Measurements from ENCODE around the gene GJA10.
"Not testable (repeated sequence)": the region's sequence is repeated elsewhere in the genome, so short reads cannot be mapped to it uniquely, and the experiment has no call there.

GJA10 gene

DNA sequence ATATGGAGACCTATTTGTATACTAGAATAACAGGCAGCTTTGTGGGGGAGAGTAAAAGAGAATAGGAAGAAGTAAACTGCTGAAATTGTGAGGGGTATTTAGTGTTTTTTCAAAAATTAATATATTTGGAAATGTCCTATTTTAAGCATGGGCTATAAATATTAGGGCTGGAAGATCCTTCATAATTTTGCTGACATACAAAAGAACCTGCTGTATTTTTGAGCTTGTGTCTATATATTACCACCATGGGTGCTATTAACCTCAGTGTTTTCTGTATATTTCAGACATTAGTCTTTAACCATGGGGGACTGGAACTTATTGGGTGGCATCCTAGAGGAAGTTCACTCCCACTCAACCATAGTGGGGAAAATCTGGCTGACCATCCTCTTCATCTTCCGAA is at the start of gene GJA10:
Gene GJA10 (plus strand): TSS at position 301 of the 400 bp plus-strand sequence. CDS start 0 bp downstream, at position 301.
- Histone ChIP-seq H3K27me3 (ENCODE audit: control insufficient read depth, insufficient read depth, low read length) (no peaks in the 10 kb centered on the region), H3K4me1 (ENCODE audit: control insufficient read depth, insufficient read depth, low read length) (peaks cover 3% of the 10 kb centered on the region; the same call in 1 of the 2 replicates)
- no CpG with 5 or more reads among the region's 1 CpG for WGBS (ENCODE audit: insufficient coverage, insufficient read length)

GRCh38 chr6:89847513-89847912 is 46.8 kb upstream of the GJA10 start:
- H3K27me3 ChIP-seq (ENCODE audit: control insufficient read depth, insufficient read depth, low read length); H3K36me3 ChIP-seq (ENCODE audit: control insufficient read depth, insufficient read depth, low read length); H3K4me3 ChIP-seq (ENCODE audit: low read length); DNase-seq (ENCODE audit: low read depth, low spot score); H3K27ac ChIP-seq (ENCODE audit: low read length); H3K4me1 ChIP-seq (ENCODE audit: control insufficient read depth, insufficient read depth, low read length); H3K9me3 ChIP-seq (ENCODE audit: control insufficient read depth, insufficient read depth, low read length): not testable (repeated sequence)
- WGBS (ENCODE audit: insufficient coverage, insufficient read length): no CpG with 5 or more reads among the region's 5 CpGs

More for the DNA sequence above, at the start of gene GJA10:
- no peak for DNase-seq (ENCODE audit: low read depth, low spot score)
- no peaks in the 10 kb centered on the region for H3K9me3 ChIP-seq (ENCODE audit: control insufficient read depth, insufficient read depth, low read length)
- H3K4me3 ChIP-seq (ENCODE audit: low read length): no peak within 1 kb of the TSS
- H3K36me3 ChIP-seq (ENCODE audit: control insufficient read depth, insufficient read depth, low read length): no peaks in the 10 kb centered on the region
- no peak within 1 kb of the TSS for H3K27ac ChIP-seq (ENCODE audit: low read length)

DNA sequence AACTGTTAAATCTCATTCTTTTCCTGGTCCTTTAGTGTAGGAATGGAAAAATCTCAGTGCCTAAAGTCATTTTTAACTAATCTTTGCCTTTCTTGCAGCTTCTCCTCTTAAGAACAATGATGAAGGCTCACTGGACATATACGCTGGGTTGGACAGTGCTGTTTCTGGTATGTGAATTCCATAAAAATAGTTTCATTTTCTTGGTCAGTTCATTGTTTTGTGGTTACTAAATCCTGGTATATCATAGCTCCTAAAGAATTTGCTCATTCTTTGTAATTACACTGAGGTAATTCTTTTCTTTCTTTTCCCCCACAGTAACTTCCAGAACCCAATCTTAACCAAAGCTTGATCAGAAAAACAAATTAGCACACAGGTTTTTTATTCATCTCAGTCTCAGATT is 41.2 kb upstream of the GJA10 start:
- no peaks in the 10 kb centered on the region for H3K27me3 ChIP-seq (ENCODE audit: control insufficient read depth, insufficient read depth, low read length)
- H3K4me1 ChIP-seq (ENCODE audit: control insufficient read depth, insufficient read depth, low read length): no peaks in the 10 kb centered on the region
- H3K9me3 ChIP-seq (ENCODE audit: control insufficient read depth, insufficient read depth, low read length): no peaks in the 10 kb centered on the region
- H3K36me3 ChIP-seq (ENCODE audit: control insufficient read depth, insufficient read depth, low read length): peaks cover 5% of the 10 kb centered on the region; the same call in 1 of the 2 replicates
- H3K27ac ChIP-seq (ENCODE audit: low read length): no peak overlapping the region
- no peak for DNase-seq (ENCODE audit: low read depth, low spot score)
- WGBS (ENCODE audit: insufficient coverage, insufficient read length): no CpG with 5 or more reads among the region's 1 CpG
- no peak overlapping the region for H3K4me3 ChIP-seq (ENCODE audit: low read length)

- no peaks in the 10 kb centered on the region for H3K9me3 ChIP-seq (ENCODE audit: control insufficient read depth, insufficient read depth, low read length)
- no peak overlapping the region for H3K4me3 ChIP-seq (ENCODE audit: low read length)
- no CpG with 5 or more reads among the region's 1 CpG for WGBS (ENCODE audit: insufficient coverage, insufficient read length)
- H3K27me3 ChIP-seq (ENCODE audit: control insufficient read depth, insufficient read depth, low read length): no peaks in the 10 kb centered on the region
- H3K36me3 ChIP-seq (ENCODE audit: control insufficient read depth, insufficient read depth, low read length): peaks cover 8% of the 10 kb centered on the region; the same call in 1 of the 2 replicates
- H3K27ac ChIP-seq (ENCODE audit: low read length): no peak overlapping the region
- H3K4me1 ChIP-seq (ENCODE audit: control insufficient read depth, insufficient read depth, low read length): no peaks in the 10 kb centered on the region
- no peak for DNase-seq (ENCODE audit: low read depth, low spot score)
These were observed 36.2 kb upstream of the GJA10 start for GRCh38 chr6:89858041-89858440.

DNA sequence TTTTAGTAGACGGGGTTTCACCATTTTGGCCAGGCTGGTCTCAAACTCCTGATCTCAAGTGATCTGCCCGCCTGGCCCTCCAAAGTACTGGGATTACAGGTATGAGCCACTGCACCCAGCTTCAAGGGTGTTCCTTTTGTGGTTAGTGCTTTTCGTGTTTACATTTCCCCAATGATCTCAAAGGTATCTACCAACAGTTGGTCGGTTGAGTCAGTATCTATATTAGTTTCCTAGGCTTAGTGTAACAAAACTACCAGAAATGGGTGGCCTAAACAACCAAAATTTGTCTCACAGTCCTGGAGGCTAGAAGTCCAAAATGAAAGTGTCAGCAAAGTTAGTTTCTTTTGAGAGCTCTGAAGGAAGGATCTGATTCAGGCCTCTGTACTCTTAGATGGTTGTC is 34.5 kb upstream of the GJA10 start:
- no peaks in the 10 kb centered on the region for H3K27me3 ChIP-seq (ENCODE audit: control insufficient read depth, insufficient read depth, low read length)
- no peak overlapping the region for H3K4me3 ChIP-seq (ENCODE audit: low read length)
- no CpG with 5 or more reads among the region's 4 CpGs for WGBS (ENCODE audit: insufficient coverage, insufficient read length)
- no peaks in the 10 kb centered on the region for H3K4me1 ChIP-seq (ENCODE audit: control insufficient read depth, insufficient read depth, low read length)
- peaks cover 17% of the 10 kb centered on the region; the same call in 1 of the 2 replicates for H3K36me3 ChIP-seq (ENCODE audit: control insufficient read depth, insufficient read depth, low read length)
- no peaks in the 10 kb centered on the region for H3K9me3 ChIP-seq (ENCODE audit: control insufficient read depth, insufficient read depth, low read length)
- no peak overlapping the region for H3K27ac ChIP-seq (ENCODE audit: low read length)
- no peak for DNase-seq (ENCODE audit: low read depth, low spot score)

DNA sequence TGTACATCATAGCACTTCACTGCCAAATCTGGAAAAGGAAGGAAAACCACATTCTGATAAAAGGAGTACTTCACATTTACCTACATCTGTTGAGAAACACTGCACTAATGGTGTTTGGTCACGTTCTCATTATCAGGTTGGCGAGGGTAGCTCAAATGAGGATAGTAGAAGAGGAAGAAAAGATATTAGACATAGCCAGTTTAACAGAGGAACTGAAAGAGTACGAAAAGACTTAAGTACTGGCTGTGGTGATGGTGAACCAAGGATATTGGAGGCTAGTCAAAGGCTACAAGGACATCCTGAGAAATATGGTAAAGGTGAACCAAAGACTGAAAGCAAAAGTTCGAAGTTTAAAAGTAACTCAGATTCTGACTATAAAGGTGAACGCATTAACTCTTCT is 32.0 kb upstream of the GJA10 start:
- H3K9me3 ChIP-seq (ENCODE audit: control insufficient read depth, insufficient read depth, low read length): no peaks in the 10 kb centered on the region
- H3K4me3 ChIP-seq (ENCODE audit: low read length): no peak overlapping the region
- H3K4me1 ChIP-seq (ENCODE audit: control insufficient read depth, insufficient read depth, low read length): no peaks in the 10 kb centered on the region
- no peaks in the 10 kb centered on the region for H3K27me3 ChIP-seq (ENCODE audit: control insufficient read depth, insufficient read depth, low read length)
- peaks cover 14% of the 10 kb centered on the region; the same call in 1 of the 2 replicates for H3K36me3 ChIP-seq (ENCODE audit: control insufficient read depth, insufficient read depth, low read length)
- DNase-seq (ENCODE audit: low read depth, low spot score): no peak
- WGBS (ENCODE audit: insufficient coverage, insufficient read length): no CpG with 5 or more reads among the region's 5 CpGs
- no peak overlapping the region for H3K27ac ChIP-seq (ENCODE audit: low read length)

- Histone ChIP-seq H3K9me3 (ENCODE audit: control insufficient read depth, insufficient read depth, low read length) (no peaks in the 10 kb centered on the region), H3K27ac (ENCODE audit: low read length) (no peak overlapping the region), H3K27me3 (ENCODE audit: control insufficient read depth, insufficient read depth, low read length) (no peaks in the 10 kb centered on the region), H3K4me3 (ENCODE audit: low read length) (no peak overlapping the region), H3K4me1 (ENCODE audit: control insufficient read depth, insufficient read depth, low read length) (no peaks in the 10 kb centered on the region), H3K36me3 (ENCODE audit: control insufficient read depth, insufficient read depth, low read length) (peaks cover 14% of the 10 kb centered on the region; the same call in 1 of the 2 replicates)
- DNase-seq (ENCODE audit: low read depth, low spot score): no peak
- WGBS (ENCODE audit: insufficient coverage, insufficient read length): no CpG with 5 or more reads among the region's 2 CpGs
These were observed 31.6 kb upstream of the GJA10 start for GRCh38 chr6:89862698-89863097.

GRCh38 chr6:89866024-89866678 is 28.1 kb upstream of the GJA10 start:
- H3K27me3 ChIP-seq (ENCODE audit: control insufficient read depth, insufficient read depth, low read length): no peaks in the 10 kb centered on the region
- DNase-seq (ENCODE audit: low read depth, low spot score): no peak
- H3K27ac ChIP-seq (ENCODE audit: low read length): no peak overlapping the region
- no CpG with 5 or more reads among the region's 6 CpGs for WGBS (ENCODE audit: insufficient coverage, insufficient read length)
- peaks cover 13% of the 10 kb centered on the region; the same call in 1 of the 2 replicates for H3K36me3 ChIP-seq (ENCODE audit: control insufficient read depth, insufficient read depth, low read length)
- no peaks in the 10 kb centered on the region for H3K9me3 ChIP-seq (ENCODE audit: control insufficient read depth, insufficient read depth, low read length)
- H3K4me1 ChIP-seq (ENCODE audit: control insufficient read depth, insufficient read depth, low read length): no peaks in the 10 kb centered on the region
- no peak overlapping the region for H3K4me3 ChIP-seq (ENCODE audit: low read length)

DNA sequence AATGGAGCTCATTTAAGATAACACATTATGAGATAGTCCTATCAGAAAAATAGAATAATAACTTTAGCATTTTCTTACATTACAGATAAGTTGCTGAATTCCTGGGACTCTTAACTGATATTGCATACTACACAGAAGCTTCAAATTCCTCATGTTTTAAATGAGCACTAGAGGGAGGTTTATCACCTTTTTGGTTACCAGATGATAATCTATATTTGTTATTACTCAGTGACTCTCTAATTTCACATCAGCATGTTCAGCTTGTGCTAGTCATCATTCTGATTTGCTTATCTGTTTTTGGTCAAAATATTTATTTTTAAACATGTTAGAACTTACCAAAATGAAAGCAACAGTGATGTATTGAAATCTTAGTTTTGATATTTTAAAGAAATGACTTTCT is 20.5 kb upstream of the GJA10 start:
- no peak overlapping the region for H3K4me3 ChIP-seq (ENCODE audit: low read length)
- no peak for DNase-seq (ENCODE audit: low read depth, low spot score)
- no peaks in the 10 kb centered on the region for H3K4me1 ChIP-seq (ENCODE audit: control insufficient read depth, insufficient read depth, low read length)
- H3K27ac ChIP-seq (ENCODE audit: low read length): no peak overlapping the region
- no peaks in the 10 kb centered on the region for H3K27me3 ChIP-seq (ENCODE audit: control insufficient read depth, insufficient read depth, low read length)
- peaks cover 5% of the 10 kb centered on the region; the same call in 1 of the 2 replicates for H3K36me3 ChIP-seq (ENCODE audit: control insufficient read depth, insufficient read depth, low read length)
- H3K9me3 ChIP-seq (ENCODE audit: control insufficient read depth, insufficient read depth, low read length): no peaks in the 10 kb centered on the region

- H3K36me3 ChIP-seq (ENCODE audit: control insufficient read depth, insufficient read depth, low read length): peaks cover 5% of the 10 kb centered on the region; the same call in 1 of the 2 replicates
- no peaks in the 10 kb centered on the region for H3K27me3 ChIP-seq (ENCODE audit: control insufficient read depth, insufficient read depth, low read length)
- no peak for DNase-seq (ENCODE audit: low read depth, low spot score)
- WGBS (ENCODE audit: insufficient coverage, insufficient read length): 100% methylated on average over 2 of the region's 3 CpGs
- H3K4me3 ChIP-seq (ENCODE audit: low read length): no peak overlapping the region
- no peak overlapping the region for H3K27ac ChIP-seq (ENCODE audit: low read length)
- H3K4me1 ChIP-seq (ENCODE audit: control insufficient read depth, insufficient read depth, low read length): no peaks in the 10 kb centered on the region
- no peaks in the 10 kb centered on the region for H3K9me3 ChIP-seq (ENCODE audit: control insufficient read depth, insufficient read depth, low read length)
These were observed 19.8 kb upstream of the GJA10 start for GRCh38 chr6:89874438-89874837.
